Measurements from ENCODE around the gene CTTNBP2NL.

The CTTNBP2NL gene

GRCh38 chr1:112395821-112396652, at the start of gene CTTNBP2NL:
CTTNBP2NL (plus strand) TSS chr1:112396214; CDS start chr1:112416166, 19,952 bp downstream.
- H3K4me2 ChIP-seq: peak within 1 kb of the TSS; percentile 93
- peak within 1 kb of the TSS; percentile 3; the same call in 1 of the 2 replicates for H3K9ac ChIP-seq
- no peak for TF ChIP-seq CTCF (conservative IDR thresholded peaks at IDR 0.05; ENCODE audit: low read depth, low read length)
- H2AFZ ChIP-seq (ENCODE audit: low read depth): peak within 1 kb of the TSS; percentile 90
- H3K36me3 ChIP-seq (ENCODE audit: insufficient read depth): no peaks in the 10 kb centered on the region
- no peaks in the 10 kb centered on the region for H3K27me3 ChIP-seq (ENCODE audit: insufficient read depth, low read depth)
- H3K4me3 ChIP-seq (IDR thresholded peaks at IDR 0.05; ENCODE audit: insufficient read depth, low read depth, low read length): no peak within 1 kb of the TSS
- H4K20me1 ChIP-seq (ENCODE audit: insufficient read depth): no peaks in the 10 kb centered on the region
- H3K79me2 ChIP-seq (ENCODE audit: insufficient read depth, low read depth): no peaks in the 10 kb centered on the region
- peaks cover 5% of the 10 kb centered on the region for H3K4me1 ChIP-seq (ENCODE audit: low read depth, poor library complexity, severe bottlenecking)
- no peak within 1 kb of the TSS for H3K27ac ChIP-seq

- H3K4me1 ChIP-seq (ENCODE audit: low read depth, poor library complexity, severe bottlenecking): no peaks in the 10 kb centered on the region
- H4K20me1 ChIP-seq (ENCODE audit: insufficient read depth): no peaks in the 10 kb centered on the region
- no peak overlapping the region for H3K4me3 ChIP-seq (IDR thresholded peaks at IDR 0.05; ENCODE audit: insufficient read depth, low read depth, low read length)
- H3K9ac ChIP-seq: no peak overlapping the region
- no peak overlapping the region for H3K27ac ChIP-seq
- no peaks in the 10 kb centered on the region for H3K27me3 ChIP-seq (ENCODE audit: insufficient read depth, low read depth)
- no peak overlapping the region for H2AFZ ChIP-seq (ENCODE audit: low read depth)
- H3K4me2 ChIP-seq: no peak overlapping the region
- no peak for TF ChIP-seq CTCF (conservative IDR thresholded peaks at IDR 0.05; ENCODE audit: low read depth, low read length)
- H3K36me3 ChIP-seq (ENCODE audit: insufficient read depth): no peaks in the 10 kb centered on the region
- H3K79me2 ChIP-seq (ENCODE audit: insufficient read depth, low read depth): no peaks in the 10 kb centered on the region
Observed at GRCh38 chr1:112346801-112347350, 49.1 kb upstream of the CTTNBP2NL start.

- H3K79me2 ChIP-seq (ENCODE audit: insufficient read depth, low read depth): no peaks in the 10 kb centered on the region
- no peak overlapping the region for H3K4me2 ChIP-seq
- H3K36me3 ChIP-seq (ENCODE audit: insufficient read depth): no peaks in the 10 kb centered on the region
- H3K27ac ChIP-seq: no peak overlapping the region
- no peak for TF ChIP-seq CTCF (conservative IDR thresholded peaks at IDR 0.05; ENCODE audit: low read depth, low read length)
- H4K20me1 ChIP-seq (ENCODE audit: insufficient read depth): no peaks in the 10 kb centered on the region
- no peaks in the 10 kb centered on the region for H3K27me3 ChIP-seq (ENCODE audit: insufficient read depth, low read depth)
- no peak overlapping the region for H2AFZ ChIP-seq (ENCODE audit: low read depth)
- H3K4me3 ChIP-seq (IDR thresholded peaks at IDR 0.05; ENCODE audit: insufficient read depth, low read depth, low read length): no peak overlapping the region
- H3K4me1 ChIP-seq (ENCODE audit: low read depth, poor library complexity, severe bottlenecking): no peaks in the 10 kb centered on the region
- no peak overlapping the region for H3K9ac ChIP-seq
Observed at GRCh38 chr1:112356765-112357164, 39.2 kb upstream of the CTTNBP2NL start.

GRCh38 chr1:112357467-112357866, 38.5 kb upstream of the CTTNBP2NL start:
- Histone ChIP-seq H3K36me3 (ENCODE audit: insufficient read depth) (no peaks in the 10 kb centered on the region), H3K9ac (no peak overlapping the region), H3K79me2 (ENCODE audit: insufficient read depth, low read depth) (no peaks in the 10 kb centered on the region), H2AFZ (ENCODE audit: low read depth) (no peak overlapping the region), H4K20me1 (ENCODE audit: insufficient read depth) (no peaks in the 10 kb centered on the region), H3K4me1 (ENCODE audit: low read depth, poor library complexity, severe bottlenecking) (no peaks in the 10 kb centered on the region), H3K4me3 (IDR thresholded peaks at IDR 0.05; ENCODE audit: insufficient read depth, low read depth, low read length) (no peak overlapping the region), H3K27ac (no peak overlapping the region), H3K27me3 (ENCODE audit: insufficient read depth, low read depth) (no peaks in the 10 kb centered on the region), H3K4me2 (no peak overlapping the region)
- TF ChIP-seq CTCF (conservative IDR thresholded peaks at IDR 0.05; ENCODE audit: low read depth, low read length): no peak
